ENCODE data around the gene MLST8. TPM values are rescaled to one million over a fixed set of nuclear protein-coding genes. Genes with fewer than 3 reads are reported as not detected.
A peak's percentile ranks its signal among the peaks of the same experiment; 100 is the strongest.

MLST8 gene
- total RNA-seq, 2 donors from 2014 or later, result 35.6 to 45.0 TPM

DNA sequence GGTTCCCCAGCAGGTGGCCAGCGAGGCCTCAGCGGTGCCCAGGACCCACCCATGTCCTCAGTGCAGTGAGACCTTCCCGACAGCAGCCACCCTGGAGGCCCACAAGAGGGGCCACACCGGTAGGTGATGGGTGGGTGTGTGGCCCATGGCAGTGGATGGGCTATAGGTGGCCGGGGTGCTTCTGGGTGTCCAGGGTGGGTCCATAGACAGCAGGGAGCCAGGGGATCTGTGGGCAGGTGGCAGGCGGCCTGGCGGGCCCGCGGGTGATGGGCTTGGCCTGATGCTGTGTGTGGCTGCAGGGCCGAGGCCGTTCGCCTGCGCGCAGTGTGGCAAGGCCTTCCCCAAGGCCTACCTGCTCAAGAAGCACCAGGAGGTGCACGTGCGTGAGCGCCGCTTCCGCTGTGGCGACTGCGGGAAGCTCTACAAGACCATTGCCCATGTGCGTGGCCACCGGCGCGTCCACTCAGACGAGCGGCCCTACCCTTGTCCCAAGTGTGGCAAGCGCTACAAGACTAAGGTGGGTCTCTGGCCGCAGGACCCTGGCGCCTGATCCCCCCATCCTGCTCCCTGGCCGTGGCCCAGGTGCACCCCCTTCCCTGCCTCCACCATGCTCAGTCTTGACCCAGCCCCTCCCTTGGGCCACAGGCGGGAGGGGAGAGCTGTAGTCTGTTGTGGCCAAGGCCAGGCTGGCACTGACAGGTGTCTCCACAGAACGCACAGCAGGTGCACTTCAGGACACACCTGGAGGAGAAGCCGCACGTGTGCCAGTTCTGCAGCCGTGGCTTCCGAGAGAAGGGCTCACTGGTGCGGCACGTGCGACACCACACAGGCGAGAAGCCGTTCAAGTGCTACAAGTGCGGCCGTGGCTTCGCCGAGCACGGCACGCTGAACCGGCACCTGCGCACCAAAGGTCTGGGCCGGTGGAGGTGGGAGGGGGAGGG, 28.9 kb downstream of the MLST8 start:
- no peak for DNase-seq (ENCODE audit: low spot score)
- H3K4me1 ChIP-seq, result peaks cover 0 to 25% of the 10 kb centered on the region in 2 donors
- peaks cover 67% of the 10 kb centered on the region for H3K36me3 ChIP-seq
- H3K4me3 ChIP-seq, result no peak overlapping the region
- H3K9me3 ChIP-seq, result no peaks in the 10 kb centered on the region
- no peak overlapping the region for H3K27ac ChIP-seq
- TF ChIP-seq, protein P1, sequence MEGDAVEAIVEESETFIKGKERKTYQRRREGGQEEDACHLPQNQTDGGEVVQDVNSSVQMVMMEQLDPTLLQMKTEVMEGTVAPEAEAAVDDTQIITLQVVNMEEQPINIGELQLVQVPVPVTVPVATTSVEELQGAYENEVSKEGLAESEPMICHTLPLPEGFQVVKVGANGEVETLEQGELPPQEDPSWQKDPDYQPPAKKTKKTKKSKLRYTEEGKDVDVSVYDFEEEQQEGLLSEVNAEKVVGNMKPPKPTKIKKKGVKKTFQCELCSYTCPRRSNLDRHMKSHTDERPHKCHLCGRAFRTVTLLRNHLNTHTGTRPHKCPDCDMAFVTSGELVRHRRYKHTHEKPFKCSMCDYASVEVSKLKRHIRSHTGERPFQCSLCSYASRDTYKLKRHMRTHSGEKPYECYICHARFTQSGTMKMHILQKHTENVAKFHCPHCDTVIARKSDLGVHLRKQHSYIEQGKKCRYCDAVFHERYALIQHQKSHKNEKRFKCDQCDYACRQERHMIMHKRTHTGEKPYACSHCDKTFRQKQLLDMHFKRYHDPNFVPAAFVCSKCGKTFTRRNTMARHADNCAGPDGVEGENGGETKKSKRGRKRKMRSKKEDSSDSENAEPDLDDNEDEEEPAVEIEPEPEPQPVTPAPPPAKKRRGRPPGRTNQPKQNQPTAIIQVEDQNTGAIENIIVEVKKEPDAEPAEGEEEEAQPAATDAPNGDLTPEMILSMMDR (IDR thresholded peaks at IDR 0.05), result no peak
- no peaks in the 10 kb centered on the region for H3K27me3 ChIP-seq

DNA sequence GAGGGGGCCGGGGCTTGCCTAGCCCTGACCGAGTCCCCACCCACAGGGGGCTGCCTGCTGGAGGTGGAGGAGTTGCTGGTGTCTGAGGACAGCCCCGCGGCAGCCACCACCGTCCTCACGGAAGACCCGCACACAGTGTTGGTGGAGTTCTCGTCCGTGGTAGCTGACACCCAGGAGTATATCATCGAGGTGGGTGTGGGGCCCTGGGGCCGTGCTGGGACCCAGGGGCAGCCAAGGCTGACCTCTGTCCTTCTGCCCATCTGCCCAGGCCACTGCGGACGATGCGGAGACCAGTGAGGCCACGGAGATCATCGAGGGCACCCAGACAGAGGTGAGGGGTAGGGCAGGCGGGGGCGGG, 29.5 kb downstream of the MLST8 start:
- H3K27me3 ChIP-seq, result no peaks in the 10 kb centered on the region
- H3K36me3 ChIP-seq, result peaks cover 60% of the 10 kb centered on the region
- H3K9me3 ChIP-seq, result no peaks in the 10 kb centered on the region
- no peak for DNase-seq (ENCODE audit: low spot score)
- H3K4me3 ChIP-seq, result no peak overlapping the region
- H3K27ac ChIP-seq, result no peak overlapping the region
- peaks cover 0 to 25% of the 10 kb centered on the region in 2 donors for H3K4me1 ChIP-seq
- TF ChIP-seq, protein P1 (IDR thresholded peaks at IDR 0.05), result no peak

DNA sequence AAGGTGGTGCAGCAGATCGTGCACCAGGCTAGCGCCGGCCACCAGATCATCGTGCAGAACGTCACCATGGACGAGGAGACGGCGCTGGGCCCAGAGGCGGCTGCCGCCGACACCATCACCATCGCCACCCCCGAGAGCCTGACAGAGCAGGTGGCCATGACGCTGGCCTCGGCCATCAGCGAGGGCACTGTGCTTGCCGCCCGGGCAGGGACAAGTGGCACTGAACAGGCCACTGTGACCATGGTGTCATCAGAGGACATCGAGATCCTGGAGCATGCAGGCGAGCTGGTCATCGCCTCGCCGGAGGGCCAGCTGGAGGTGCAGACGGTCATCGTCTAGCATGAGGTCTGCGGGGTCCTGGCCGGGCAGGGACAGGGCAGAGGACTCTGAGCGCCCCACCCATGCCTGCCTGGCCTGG, 30.0 kb downstream of the MLST8 start:
- H3K27me3 ChIP-seq, result no peaks in the 10 kb centered on the region
- no peak for DNase-seq (ENCODE audit: low spot score)
- H3K36me3 ChIP-seq, result peaks cover 57% of the 10 kb centered on the region
- no peak overlapping the region for H3K27ac ChIP-seq
- no peaks in the 10 kb centered on the region for H3K9me3 ChIP-seq
- no peak overlapping the region for H3K4me3 ChIP-seq
- peaks cover 0 to 25% of the 10 kb centered on the region in 2 donors for H3K4me1 ChIP-seq
- TF ChIP-seq, protein P1 (IDR thresholded peaks at IDR 0.05), result no peak

DNA sequence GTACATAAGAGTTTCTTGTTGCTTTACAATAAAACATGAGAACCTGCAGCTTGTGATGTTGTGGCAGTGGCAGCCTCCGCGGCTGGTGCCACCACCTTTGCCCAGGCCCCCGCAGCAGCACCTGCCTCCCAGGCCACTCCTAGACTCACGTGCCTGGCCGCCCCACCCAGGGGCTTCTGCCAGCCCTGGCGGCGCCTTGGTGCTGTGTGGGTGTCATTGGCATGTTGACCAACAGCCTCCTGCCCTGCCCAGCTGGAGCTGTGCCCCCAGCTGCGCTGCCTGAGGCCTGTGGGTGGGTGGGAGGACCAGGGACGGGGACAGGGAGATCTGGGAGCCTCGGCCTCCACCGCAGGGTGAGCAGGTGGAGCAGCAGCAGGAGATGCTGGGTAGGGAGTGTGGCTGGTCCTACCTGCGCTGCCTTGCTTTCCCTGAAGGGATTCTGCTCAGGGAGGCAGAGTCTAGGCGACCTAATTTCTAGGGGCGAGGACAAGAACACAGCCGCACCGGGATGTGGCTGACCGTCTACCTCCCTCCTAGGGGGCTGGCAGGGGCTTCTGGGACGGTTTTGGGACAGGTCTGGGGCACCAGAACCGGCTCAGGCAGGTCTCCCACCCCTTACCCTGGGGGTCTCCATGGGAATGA, 30.6 kb downstream of the MLST8 start:
- Histone ChIP-seq H3K4me3 (no peak overlapping the region), H3K36me3 (peaks cover 51% of the 10 kb centered on the region), H3K27me3 (no peaks in the 10 kb centered on the region), H3K9me3 (no peaks in the 10 kb centered on the region), H3K27ac (no peak overlapping the region), H3K4me1 (peaks cover 0 to 25% of the 10 kb centered on the region in 2 donors)
- TF ChIP-seq, protein P1 (IDR thresholded peaks at IDR 0.05), result no peak
- no peak for DNase-seq (ENCODE audit: low spot score)

DNA sequence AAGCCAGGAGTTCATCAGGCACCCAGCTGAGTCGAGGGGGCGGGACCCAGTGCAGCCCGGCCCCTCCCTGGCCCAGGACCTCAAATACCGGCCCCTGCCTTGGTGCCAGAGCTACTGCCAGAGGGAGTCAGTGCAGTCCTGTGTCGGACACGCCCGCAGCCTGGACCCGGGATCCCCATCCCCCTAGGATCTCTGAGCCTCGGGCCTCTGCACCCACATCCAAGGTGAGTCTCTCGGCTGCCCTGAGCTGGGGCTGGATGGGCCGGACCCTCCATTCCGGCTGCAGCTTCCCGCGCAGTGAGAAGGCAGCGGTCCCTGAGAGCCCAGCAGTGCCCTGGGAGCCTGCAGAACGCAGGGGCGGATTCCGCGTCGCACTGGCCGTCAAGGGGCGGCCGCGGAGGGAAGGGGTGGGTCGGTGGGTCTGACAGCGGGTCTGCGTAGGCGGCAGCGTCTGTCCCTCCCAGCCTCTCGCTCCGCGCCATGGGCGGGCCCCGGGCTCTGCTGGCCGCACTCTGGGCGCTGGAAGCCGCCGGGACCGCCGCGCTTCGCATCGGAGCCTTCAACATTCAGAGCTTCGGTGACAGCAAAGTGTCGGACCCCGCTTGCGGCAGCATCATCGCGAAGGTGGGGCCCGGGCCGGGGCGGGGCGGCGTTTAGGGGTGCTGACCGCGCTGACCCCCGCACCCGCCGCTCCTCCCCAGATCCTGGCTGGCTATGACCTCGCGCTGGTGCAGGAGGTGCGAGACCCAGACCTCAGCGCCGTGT, 31.3 kb downstream of the MLST8 start, which contains the start of gene DNASE1L2:
TSS of gene DNASE1L2 (plus strand) at position 108 of the 765 bp plus-strand sequence. CDS start at position 481, 373 bp downstream.
- Histone ChIP-seq H3K4me3 (peak within 1 kb of the TSS in 1 of 2 donors; percentile 35), H3K27me3 (no peaks in the 10 kb centered on the region), H3K36me3 (peaks cover 44% of the 10 kb centered on the region), H3K9me3 (no peaks in the 10 kb centered on the region), H3K4me1 (peaks cover 0 to 25% of the 10 kb centered on the region in 2 donors), H3K27ac (no peak within 1 kb of the TSS)
- TF ChIP-seq, protein P1 (IDR thresholded peaks at IDR 0.05), result no peak
- DNase-seq (ENCODE audit: low spot score), result no peak
